ENCODE results near the gene SCYGR2.
"Not testable (repeated sequence)": the region's sequence is repeated elsewhere in the genome, so short reads cannot be mapped to it uniquely, and the experiment has no call there.

The SCYGR2 gene

DNA sequence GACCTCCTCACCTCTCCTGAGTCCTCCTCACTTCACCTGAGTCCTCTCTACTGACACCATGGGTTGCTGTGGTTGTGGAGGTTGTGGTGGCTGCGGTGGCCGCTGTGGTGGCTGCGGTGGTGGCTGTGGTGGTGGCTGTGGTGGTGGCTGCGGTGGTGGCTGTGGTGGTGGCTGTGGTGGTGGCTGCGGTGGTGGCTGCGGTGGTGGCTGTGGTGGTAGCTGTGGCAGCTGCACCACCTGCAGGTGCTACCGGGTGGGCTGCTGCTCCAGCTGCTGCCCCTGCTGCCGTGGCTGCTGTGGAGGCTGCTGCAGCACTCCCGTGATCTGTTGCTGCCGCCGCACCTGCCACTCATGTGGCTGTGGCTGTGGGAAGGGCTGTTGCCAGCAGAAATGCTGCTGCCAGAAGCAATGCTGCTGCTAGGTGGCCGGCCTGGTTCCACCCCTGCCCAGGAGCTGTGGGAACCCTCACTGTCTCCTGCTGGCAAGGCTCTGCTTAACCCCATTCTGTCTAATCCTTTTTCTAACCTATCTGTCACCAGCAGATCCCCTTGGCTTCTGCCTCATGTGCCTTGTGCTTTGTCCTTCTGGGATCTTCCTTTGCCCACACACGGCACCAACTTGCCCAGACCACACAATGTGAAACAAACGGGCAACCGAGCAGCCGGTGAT, at the start of gene SCYGR2:
SCYGR2 (plus strand) TSS at position 59 of the 669 bp plus-strand sequence; CDS start at position 59, 0 bp downstream.
- not testable (repeated sequence) for DNase-seq

DNA sequence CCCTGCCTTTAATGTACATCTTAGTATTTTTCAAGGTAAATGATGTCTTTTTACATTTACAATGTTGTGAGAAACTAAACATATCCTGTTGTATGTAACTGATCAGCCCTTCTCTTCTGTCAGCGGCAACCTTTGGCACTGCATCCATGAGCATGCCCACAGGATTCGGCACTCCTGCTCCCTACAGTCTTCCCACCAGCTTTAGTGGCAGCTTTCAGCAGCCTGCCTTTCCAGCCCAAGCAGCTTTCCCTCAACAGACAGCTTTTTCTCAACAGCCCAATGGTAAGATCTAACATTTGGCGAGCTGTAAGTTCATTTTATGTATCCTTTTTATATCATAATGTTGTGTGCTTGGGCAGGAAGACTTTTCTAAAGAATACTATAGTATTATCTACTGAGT, 46.9 kb upstream of the SCYGR2 start:
- DNase-seq, result no peak

GRCh38 chr2:227562581-227562980, 36.1 kb upstream of the SCYGR2 start:
- DNase-seq, result no peak

DNA sequence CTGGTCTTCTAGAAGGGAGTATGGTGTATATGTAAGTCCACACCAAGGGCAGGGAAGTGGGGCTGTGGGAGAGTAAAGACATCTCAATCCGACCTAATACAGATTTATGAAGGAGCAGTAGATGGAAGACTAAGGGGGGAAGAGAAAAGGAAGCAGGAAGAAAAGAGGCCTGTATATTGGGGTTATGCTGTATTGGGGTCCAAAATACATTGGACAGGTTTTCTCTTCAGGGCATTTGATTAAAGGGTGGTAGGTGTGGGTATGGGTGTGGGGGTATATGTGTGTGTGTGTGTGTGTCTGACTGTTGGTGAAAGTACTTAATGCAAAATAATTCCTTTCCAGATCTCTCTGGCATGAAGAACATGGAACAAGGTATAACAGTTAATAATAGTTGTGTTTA, 33.6 kb upstream of the SCYGR2 start:
- no peak for DNase-seq

DNA sequence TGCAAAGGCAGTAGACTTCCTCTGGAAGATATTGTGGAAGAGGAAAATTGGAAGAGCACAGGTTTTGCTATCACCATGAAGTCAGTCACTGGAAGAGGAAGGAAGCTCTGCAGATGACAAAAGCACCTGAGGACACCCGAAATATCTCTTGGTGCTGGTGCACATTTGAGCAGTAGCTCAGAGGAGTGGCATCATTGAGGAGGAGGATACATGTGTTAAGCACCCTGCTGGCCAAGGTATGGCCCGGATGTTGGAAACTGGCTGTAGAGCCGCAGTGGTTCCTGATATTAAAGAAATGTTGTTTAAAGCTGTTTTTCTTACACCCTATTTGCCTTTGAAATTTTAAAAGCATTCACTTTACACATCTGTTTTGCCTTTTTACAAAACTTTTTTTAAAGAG, 32.7 kb upstream of the SCYGR2 start:
- no peak for DNase-seq

DNA sequence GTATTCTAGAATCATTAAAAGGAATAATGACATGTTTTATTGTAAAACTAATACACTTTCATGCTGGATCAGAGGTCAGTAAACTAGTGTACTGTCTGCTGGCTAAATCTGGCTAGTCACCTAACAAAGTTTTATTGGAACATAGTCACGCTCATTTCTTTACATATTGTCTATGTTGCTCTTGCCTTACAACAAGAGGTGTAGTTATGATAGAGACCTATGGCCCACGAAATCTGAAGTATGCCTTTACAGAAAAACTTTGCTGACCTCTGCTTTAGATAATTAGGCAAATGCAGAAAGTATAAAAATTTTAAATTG, 29.9 kb upstream of the SCYGR2 start:
- DNase-seq, result no peak

DNA sequence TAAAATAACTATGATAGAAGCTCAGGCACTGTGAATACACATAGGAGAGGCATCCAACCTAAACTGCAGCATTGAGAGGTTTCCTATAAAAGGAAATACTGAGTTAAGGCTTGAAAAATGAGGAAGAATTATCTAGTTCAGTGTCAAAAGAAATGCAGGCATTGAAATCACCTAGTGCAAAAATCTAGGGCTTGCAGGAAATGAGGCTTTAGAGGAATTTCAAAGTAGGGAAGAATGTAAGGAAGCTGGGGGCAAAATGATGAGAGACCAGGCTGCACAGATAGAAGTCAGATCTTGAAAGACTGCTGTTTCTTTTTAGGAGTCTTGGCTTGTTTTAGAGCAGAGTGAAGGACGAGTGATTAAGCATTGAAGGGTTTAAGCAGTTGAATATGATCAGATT, 28.1 kb upstream of the SCYGR2 start:
- DNase-seq, result no peak

DNA sequence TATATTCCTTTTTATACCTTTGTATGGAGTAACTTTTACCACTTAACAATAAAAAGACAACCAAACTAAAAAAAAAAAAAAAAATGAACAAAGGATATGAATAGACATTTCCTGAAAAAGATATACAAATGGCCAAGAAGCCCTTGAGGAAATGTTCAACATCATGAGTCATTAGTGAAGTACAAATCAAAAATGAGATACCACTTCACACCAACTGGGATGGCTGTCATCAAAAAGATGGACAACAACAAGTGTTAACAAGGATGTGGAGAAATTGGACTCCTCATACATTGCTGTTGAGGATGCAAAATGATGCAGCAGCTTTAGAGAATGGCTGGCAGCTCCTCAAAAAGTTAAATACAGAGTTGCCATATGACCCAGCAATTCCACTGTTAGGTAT, 22.6 kb upstream of the SCYGR2 start:
- no peak for DNase-seq

- no peak for DNase-seq
Observed at GRCh38 chr2:227576812-227577211, 21.9 kb upstream of the SCYGR2 start.

GRCh38 chr2:227577555-227577954, 21.1 kb upstream of the SCYGR2 start:
- DNase-seq, result no peak

GRCh38 chr2:227578642-227579041, 20.1 kb upstream of the SCYGR2 start:
- DNase-seq, result no peak

- DNase-seq, result no peak
Observed at GRCh38 chr2:227579791-227580190, 18.9 kb upstream of the SCYGR2 start.

DNA sequence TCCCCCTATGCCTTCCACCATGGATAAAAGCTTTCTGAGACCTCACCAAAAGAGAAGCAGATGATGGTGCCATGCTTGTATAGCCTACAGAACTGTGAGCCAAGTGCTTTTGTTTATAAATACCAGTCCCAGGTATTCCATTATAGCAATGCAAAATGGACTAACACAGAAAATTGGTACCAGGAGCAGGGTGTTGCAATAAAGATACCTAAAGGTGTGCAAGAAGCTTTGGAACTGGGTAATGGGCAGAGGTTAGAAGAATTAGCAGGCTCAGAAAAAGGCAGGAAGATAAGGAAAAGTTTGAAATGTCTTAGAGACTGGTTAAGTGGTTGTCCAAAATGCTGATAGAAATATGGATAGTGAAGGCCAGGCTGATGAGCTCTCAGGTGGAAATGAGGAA, 16.3 kb upstream of the SCYGR2 start:
- no peak for DNase-seq

DNA sequence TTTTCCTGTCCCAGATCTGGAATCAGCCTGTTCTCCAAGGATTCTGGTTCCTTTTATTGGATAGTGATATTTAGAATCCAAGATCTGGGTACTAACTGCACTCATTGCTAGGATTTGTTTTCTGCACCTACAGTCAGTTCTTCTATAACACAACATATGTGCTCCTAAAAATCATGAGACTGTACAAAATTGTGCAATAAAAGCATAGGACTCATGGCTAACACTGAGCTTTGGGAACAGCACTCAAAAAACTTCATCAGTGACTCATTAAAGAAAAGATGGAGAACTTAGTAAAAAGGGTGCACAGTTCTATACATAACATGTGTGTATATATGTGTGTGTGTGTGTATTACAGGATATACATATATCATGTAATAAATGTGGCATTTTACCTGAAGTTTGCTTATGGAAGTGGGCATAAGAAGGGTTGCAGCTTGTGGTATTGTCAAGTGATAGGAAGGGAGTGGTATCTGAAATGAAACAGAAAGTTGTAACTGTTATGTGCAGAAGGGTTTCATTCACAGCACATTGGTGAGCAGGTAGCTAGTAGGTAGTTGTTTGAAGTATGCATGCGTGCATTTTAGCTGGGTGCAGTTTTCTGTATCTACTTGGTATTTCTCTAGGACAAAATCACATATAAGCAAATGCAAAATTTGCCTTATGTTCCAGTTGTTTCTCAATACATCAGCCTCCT, 5.9 kb upstream of the SCYGR2 start:
- DNase-seq, result no peak

GRCh38 chr2:227595797-227596196, 2.9 kb upstream of the SCYGR2 start:
- no peak for DNase-seq

DNA sequence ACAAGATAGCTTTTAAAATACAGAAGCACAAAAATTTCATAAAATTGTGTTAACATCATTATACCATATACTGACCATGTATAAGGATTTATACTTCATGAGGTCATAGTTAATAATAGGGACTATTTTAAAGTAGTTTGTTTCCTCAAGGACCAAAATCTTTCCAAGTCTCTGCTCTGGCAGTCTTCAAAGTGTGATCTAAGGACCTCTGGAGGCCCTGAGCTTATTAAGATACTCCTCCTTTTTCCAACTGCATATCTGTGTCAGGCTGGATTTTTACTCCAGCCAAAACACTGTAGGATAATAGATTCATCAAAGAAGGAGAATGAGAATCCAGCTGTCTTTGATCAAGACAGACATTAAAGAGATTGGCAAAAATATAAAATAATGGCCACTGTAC, 1.7 kb upstream of the SCYGR2 start:
- DNase-seq, result no peak

DNA sequence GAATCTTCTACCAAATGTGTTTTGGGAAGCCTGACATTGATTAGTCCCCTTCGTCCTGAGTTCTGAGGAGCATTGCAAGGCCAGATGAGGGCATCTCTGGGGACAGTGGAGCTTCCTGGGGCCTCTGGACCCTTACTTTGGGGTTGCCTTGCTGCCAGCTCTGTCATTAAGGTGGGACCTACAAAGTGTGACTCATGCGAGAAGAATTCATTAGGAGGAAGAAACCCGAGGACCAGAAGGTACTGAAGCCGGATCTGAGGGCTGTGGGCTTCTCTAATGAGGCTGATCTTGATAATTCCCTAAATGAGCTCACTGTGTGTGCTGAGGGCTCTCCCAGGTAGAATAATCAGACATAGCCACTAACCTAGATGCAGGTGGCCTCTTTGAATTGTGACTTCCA, 695 bp upstream of the SCYGR2 start:
- no peak for DNase-seq

DNA sequence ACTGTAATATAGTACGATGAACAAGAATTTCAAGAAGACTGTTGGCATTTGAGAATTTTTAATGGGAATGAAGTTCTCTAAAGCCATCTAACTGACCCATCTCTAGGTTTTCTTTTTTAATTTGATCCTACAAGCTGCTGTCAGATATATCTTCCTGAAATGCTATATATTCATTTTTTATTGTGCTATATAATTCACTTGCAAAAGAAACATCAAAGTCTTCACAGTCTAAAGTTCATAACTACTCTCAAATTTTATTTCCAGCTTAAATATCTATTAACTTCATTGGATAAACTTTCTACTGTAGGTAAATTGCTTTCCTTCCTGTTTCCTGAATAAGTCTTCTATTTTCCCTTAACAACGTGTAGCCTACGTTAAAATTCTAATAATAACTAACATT, 3.7 kb downstream of the SCYGR2 start:
- DNase-seq, result no peak

GRCh38 chr2:227606476-227606875, 7.8 kb downstream of the SCYGR2 start:
- no peak for DNase-seq

DNA sequence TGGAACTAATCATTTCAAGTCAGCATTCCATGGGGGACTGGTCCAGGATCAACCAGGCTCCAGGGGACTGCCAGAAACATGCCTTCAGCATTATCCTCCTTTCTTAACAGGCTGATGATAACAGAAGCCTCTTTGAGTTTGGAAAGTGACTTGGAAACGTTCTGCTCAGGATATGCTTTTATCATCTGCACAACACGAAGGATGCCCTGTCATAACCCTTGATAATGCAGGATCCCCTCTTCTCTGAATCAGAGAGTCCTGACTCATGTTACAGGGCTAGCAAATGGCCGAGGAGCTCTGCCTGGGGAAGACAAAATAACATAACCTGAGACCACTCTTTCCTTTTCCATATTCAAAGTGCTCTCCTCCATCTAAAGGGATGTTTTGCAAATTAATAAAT, 9.2 kb downstream of the SCYGR2 start:
- no peak for DNase-seq

- no peak for DNase-seq
Observed at GRCh38 chr2:227608561-227609338, 10.1 kb downstream of the SCYGR2 start.

DNA sequence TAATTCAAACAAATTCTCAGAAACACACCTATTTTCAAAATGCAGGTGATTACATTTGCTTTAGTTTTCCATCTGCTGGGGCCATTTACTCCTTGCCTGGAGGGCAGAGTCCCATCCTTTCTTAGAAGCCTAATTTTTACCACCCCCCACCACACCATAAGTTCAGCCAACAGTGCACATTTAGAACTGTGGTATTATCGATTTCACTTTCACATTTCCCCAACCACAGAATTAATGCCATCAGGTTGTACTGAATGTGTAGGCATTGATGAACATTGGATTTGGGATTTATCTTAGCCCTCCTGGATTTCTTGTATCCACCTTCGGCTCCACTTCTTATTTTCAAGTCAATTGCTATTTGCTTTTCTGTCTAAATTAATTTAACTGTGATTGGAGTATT, 11.4 kb downstream of the SCYGR2 start:
- no peak for DNase-seq

GRCh38 chr2:227612546-227613271, 14.0 kb downstream of the SCYGR2 start:
- no peak for DNase-seq

- no peak for DNase-seq
Observed at GRCh38 chr2:227613272-227613660, 14.6 kb downstream of the SCYGR2 start.
